T1000 (cell line): ENCODE results near the gene VAMP3.

ENCODE experiments used
- DNase-seq: peaks from one replicate; lab custom pipeline; 2025; ENCODE audit warnings: mixed read lengths; lab: John Stamatoyannopoulos, UW

VAMP3 gene

DNA sequence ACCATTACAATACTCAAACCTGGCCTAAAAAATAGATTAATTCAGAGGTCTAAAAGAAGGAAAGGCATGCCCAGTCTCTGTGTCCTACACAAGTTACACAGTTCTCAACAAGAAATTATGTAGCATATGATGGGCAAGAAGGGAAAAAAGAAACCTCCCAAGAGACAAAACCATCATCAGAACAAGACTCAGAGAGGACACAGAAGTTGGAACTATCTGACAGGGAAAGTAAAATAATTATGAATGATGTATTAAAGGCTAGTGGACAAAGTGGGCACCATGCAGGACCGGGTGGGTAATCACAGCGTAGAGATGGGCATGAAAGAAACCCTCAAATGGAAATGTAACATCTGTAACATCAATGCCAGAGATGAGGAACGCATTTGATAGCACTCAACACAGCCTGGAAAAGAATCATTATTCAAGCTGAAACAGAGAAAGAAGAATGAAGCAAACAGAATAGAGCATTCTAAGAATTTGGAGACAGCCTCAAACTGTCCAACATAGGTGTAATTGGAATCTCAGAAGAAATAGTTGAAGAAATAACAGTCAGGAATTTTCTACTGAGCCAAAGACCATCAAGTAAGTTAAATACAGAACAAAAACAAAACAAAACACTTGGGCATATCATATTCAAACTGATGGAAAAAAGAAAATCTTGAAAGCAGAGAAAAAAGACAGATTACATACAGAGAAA is 42.7 kb downstream of the VAMP3 start:
- no peak for DNase-seq

DNA sequence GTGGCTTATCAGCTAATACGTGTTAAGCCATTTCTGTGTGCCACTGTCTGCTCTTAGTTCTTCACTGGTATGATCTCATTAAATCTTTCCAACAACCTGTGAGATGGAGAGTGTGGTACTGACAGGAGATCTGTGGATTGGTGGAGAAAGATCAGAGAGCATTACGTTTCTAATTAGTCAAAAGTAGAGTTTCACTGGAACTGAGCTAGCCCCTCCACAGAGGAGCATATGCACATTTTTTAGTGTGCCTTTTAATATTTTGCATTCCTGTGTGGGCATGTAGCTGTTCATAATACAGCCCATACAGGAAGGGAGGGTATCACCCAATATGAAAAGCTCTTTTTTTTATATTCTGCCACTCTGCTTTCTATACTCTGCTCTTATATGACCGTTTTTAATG is 50.2 kb downstream of the VAMP3 start:
- DNase-seq = no peak

DNA sequence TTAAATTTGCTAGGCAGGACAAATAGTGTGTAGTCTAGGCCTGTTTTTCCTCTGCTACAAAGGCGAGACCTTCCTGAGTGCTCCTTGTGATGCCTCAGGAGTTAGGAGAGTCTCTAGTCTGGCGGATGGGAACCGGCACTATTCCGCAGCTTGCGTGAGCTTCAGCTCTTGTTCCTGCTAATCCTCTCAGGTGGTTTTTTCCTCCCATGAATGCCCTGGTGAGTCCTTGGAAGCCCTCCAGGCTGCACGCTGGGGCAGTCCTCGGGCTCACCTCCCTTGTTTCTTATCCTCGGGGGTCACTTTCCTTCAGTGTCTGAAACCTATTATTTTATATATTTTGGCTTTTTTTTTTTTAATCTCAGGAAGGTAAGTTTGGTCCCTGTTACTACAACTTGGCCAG is 53.6 kb downstream of the VAMP3 start:
- no peak for DNase-seq

GRCh38 chr1:7826363-7826762 is 55.3 kb downstream of the VAMP3 start:
- DNase-seq = no peak

DNA sequence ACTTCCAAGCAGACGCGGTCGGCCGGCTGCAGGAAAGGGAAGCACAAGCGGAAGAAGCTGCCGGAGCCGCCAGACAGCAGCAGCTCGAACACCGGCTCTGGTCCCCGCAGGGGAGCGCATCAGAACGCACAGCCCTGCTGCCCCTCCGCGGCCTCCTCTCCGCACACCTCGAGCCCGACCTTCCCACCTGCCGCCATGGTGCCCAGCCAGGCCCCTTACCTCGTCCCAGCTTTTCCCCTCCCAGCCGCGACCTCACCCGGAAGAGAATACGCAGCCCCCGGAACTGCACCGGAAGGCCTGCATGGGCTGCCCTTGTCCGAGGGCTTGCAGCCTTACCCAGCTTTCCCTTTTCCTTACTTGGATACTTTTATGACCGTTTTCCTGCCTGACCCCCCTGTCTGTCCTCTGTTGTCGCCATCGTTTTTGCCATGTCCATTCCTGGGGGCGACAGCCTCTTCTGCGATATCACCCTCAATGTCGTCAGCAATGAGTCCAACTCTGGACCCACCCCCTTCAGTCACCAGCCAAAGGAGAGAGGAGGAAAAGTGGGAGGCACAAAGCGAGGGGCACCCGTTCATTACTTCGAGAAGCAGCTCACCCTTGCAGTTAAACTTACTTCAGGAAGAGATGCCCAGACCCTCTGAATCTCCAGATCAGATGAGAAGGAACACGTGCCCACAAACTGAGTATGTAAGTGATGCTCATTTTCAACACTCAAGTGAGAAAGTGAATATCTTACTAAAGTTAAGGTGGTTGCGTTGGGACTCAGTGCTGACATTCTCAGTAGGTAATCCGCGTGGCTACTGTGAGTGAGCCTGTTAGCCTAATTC is 56.2 kb downstream of the VAMP3 start:
- no peak for DNase-seq
